Activated CD8-positive, alpha-beta T cell treated with anti-CD3 and anti-CD28 coated beads for 36 hours (primary cell): ENCODE measurements around the gene HSH2D. TPM values are rescaled to one million over a fixed set of nuclear protein-coding genes. Genes with fewer than 3 reads are reported as not detected.

Experiments used
- ATAC-seq: fragments of 200-7000 bp; cut with Tn5 transposase; one replicate; pipeline ENCODE4 v1.10.0; 2021; ENCODE audit warnings: mild to moderate bottlenecking, moderate library complexity
- CTCF ChIA-PET: fragments of 350-600 bp; sonication (Branson Sonifier 250); formaldehyde crosslinking; loops from one replicate; lab custom pipeline; 2021; ENCODE audit warnings: antibody characterized with exemption; lab: Charles Lee
- POLR2A ChIA-PET: fragments of 350-600 bp; sonication (Branson Sonifier 250); formaldehyde crosslinking; loops from one replicate; lab custom pipeline; 2021; ENCODE audit warnings: antibody characterized with exemption; lab: Charles Lee
- DNase-seq: peaks from one replicate; pipeline ENCODE4 v3.0.0-alpha.2; 2020
- H3K27ac Mint-ChIP-seq: one replicate; pipeline ENCODE4 v1.8.0; 2021; ENCODE audit warnings: mild to moderate bottlenecking, mixed read lengths
- H3K27me3 Mint-ChIP-seq: one replicate; pipeline ENCODE4 v1.8.0; 2021; ENCODE audit warnings: mixed read lengths
- H3K36me3 Mint-ChIP-seq: one replicate; pipeline ENCODE4 v1.8.0; 2021; ENCODE audit warnings: low read depth, mixed read lengths
- H3K4me1 Mint-ChIP-seq: one replicate; pipeline ENCODE4 v1.8.0; 2021; ENCODE audit warnings: low read depth, mixed read lengths
- H3K4me3 Mint-ChIP-seq: one replicate; pipeline ENCODE4 v1.8.0; 2021; ENCODE audit warnings: mild to moderate bottlenecking, moderate library complexity, mixed read lengths
- H3K9me3 Mint-ChIP-seq: one replicate; pipeline ENCODE4 v1.8.0; 2021; ENCODE audit warnings: mixed read lengths
- CTCF ChIP-seq: fragments of 200-600 bp; IDR thresholded peaks from one replicate; pipeline ENCODE4 v1.8.0; 2022; ENCODE audit warnings: antibody characterized with exemption, mild to moderate bottlenecking
- intact Hi-C: fragments of 100-400 bp; cut with micrococcal nuclease; formaldehyde crosslinking; loops from one replicate; pipeline ENCODE4 v1.10.0; 2022
- total RNA-seq, 2 experiments: library from RNA; stranded (reverse); gene quantifications; one replicate each; pipeline ENCODE4 v1.2.3, GENCODE V29; 2021

Gene HSH2D
- total RNA-seq, 2 experiments from 2014 or later = 23.5 to 25.5 TPM

GRCh38 chr19:16148443-16149229, 5.2 kb downstream of the HSH2D start:
- Mint-ChIP-seq H3K36me3 (peaks cover 31% of the 10 kb centered on the region), H3K4me1 (peaks cover 21% of the 10 kb centered on the region), H3K9me3 (no peaks in the 10 kb centered on the region), H3K27ac (no peak overlapping the region), H3K27me3 (no peaks in the 10 kb centered on the region), H3K4me3 (no peak overlapping the region)
- ATAC-seq = no peak
- intact Hi-C loops = no loop called here
- POLR2A ChIA-PET = interaction anchor here (0.6 to 1.7 kb wide), 2 partner anchors 16 to 1907 kb away, joined by 3 to 6 read pairs; no protein-coding TSS in a partner anchor
- DNase-seq = no peak
- CTCF ChIA-PET = no interaction called here
- TF ChIP-seq CTCF = no peak

- ChIA-PET POLR2A (interaction anchor here (1.2 to 1.6 kb wide), 4 partner anchors 8 to 77 kb away, joined by 3 to 12 read pairs (median 4); partner anchors contain the start of gene HSH2D), CTCF (interaction anchor here (1.2 to 1.5 kb wide), 2 partner anchors 43 to 93 kb away, joined by 3 read pairs; no protein-coding TSS in a partner anchor)
- peaks cover 49% of the 10 kb centered on the region for H3K36me3 Mint-ChIP-seq
- H3K27ac Mint-ChIP-seq = no peak overlapping the region
- no peaks in the 10 kb centered on the region for H3K9me3 Mint-ChIP-seq
- H3K4me1 Mint-ChIP-seq = peaks cover 4% of the 10 kb centered on the region
- intact Hi-C loops = no loop called here
- H3K27me3 Mint-ChIP-seq = no peaks in the 10 kb centered on the region
- no peak overlapping the region for H3K4me3 Mint-ChIP-seq
- DNase-seq (peak; percentile 47), ATAC-seq (peak; percentile 40)
- TF ChIP-seq CTCF = no peak
These were observed 10.3 kb downstream of the HSH2D start for GRCh38 chr19:16153582-16154336.

DNA sequence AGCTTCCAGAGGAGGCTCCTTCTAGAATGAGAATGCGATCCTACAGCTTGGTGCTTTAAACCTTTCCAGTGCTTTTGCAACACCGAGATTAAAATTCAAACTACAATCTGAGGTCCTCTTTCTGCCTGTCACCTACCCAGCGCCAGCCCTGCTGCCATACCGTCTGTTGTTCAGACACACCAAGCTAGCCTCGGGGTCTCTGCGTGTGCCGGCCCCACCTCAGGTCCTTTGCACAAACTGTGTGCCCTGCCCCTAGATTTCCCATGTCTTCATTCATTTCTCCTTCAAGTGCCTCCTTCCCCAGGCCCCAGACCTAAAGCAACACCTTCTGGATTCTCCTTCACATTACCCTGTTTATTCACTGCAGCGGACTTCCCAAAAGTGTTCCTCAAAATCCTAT, 11.1 kb downstream of the HSH2D start:
- Mint-ChIP-seq H3K4me1 (peaks cover under 1% of the 10 kb centered on the region), H3K36me3 (peaks cover 45% of the 10 kb centered on the region), H3K9me3 (no peaks in the 10 kb centered on the region), H3K27ac (no peak overlapping the region), H3K27me3 (no peaks in the 10 kb centered on the region), H3K4me3 (no peak overlapping the region)
- ChIA-PET CTCF (interaction anchor here (1.2 kb wide), 1 partner anchor 94 kb away, joined by 3 read pairs; no protein-coding TSS in a partner anchor), POLR2A (interaction anchor here (1.2 to 1.6 kb wide), 4 partner anchors 9 to 78 kb away, joined by 3 to 12 read pairs (median 4); partner anchors contain the start of gene HSH2D)
- intact Hi-C loops = no loop called here
- DNase-seq (no peak), ATAC-seq (no peak)
- TF ChIP-seq CTCF = no peak

DNA sequence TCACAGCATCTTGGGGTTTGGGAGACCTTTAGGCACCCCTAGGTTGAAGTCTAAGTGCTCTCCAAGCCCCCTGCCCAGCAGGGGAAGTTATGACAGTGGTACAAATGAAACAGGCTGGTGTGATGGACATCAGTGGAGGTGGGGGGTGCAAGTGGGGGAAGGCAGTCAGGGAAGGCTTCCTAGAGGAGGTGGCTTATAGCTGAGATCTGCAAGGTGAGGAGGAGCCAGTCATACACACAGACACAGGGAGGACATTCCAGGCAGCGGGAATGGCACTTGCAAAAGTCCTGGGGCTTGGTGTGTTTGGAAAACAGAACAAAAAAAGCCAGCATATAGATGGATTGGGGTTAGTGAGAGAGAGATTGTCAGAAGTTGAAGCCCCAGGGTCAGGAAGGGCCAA, 11.6 kb downstream of the HSH2D start:
- no peaks in the 10 kb centered on the region for H3K9me3 Mint-ChIP-seq
- TF ChIP-seq CTCF = no peak
- no peaks in the 10 kb centered on the region for H3K27me3 Mint-ChIP-seq
- POLR2A ChIA-PET = interaction anchor here (1.0 kb wide), 1 partner anchor 11 kb away, joined by 4 read pairs; no protein-coding TSS in a partner anchor
- CTCF ChIA-PET = no interaction called here
- no peak for ATAC-seq
- H3K4me3 Mint-ChIP-seq = no peak overlapping the region
- H3K36me3 Mint-ChIP-seq = peaks cover 45% of the 10 kb centered on the region
- no peak for DNase-seq
- intact Hi-C loops = no loop called here
- H3K27ac Mint-ChIP-seq = no peak overlapping the region
- H3K4me1 Mint-ChIP-seq = peaks cover 2% of the 10 kb centered on the region
